Sciatic nerve (tissue), 2 donors: Measurements from ENCODE around the gene SRSF4. TPM values are rescaled to one million over a fixed set of nuclear protein-coding genes. Genes with fewer than 3 reads are reported as not detected.
"Not testable (repeated sequence)": the region's sequence is repeated elsewhere in the genome, so short reads cannot be mapped to it uniquely, and the experiment has no call there.

ENCODE experiments used
- ATAC-seq: fragments of 200-7000 bp; cut with Tn5 transposase; one replicate; pipeline ENCODE4 v1.9.1; 2020; ENCODE audit warnings: mild to moderate bottlenecking, moderate library complexity
- DNase-seq: peaks from one replicate; pipeline ENCODE4 v3.0.0-alpha.2; 2020; ENCODE audit warnings: low spot score
- intact Hi-C: fragments of 100-400 bp; cut with DNase I; formaldehyde crosslinking; loops from one replicate; pipeline ENCODE4 v1.14.2; 2022
- total RNA-seq: library from RNA; stranded (reverse); fragmentation: NEBNext Ultra II Directional; extraction: Animal tissue kit (Norgen Biotek cat#: 25700); gene quantifications from one replicate; pipeline ENCODE4 v1.2.1, GENCODE V29; 2021
- donor health status: DM: no; HTN: no; CAD: no.
- donor health status: DM: no; HTN: no; CAD: no.

The SRSF4 gene
- total RNA-seq, 1 donor from 2014 or later: 95.0 TPM

- DNase-seq: no peak
- intact Hi-C loops: no loop called here
- ATAC-seq: no peak
These were observed 45.2 kb downstream of the SRSF4 start for GRCh38 chr1:29136391-29136915.

- DNase-seq (no peak), ATAC-seq (no peak)
- intact Hi-C loops: no loop called here
These were observed 47.0 kb downstream of the SRSF4 start for GRCh38 chr1:29134695-29135028.

- DNase-seq (no peak), ATAC-seq (peak; percentile 44)
- intact Hi-C loops: no loop called here
These were observed 47.6 kb downstream of the SRSF4 start for GRCh38 chr1:29133861-29134694.

- ATAC-seq, intact Hi-C loops, DNase-seq: not testable (repeated sequence)
These were observed 50.6 kb downstream of the SRSF4 start for GRCh38 chr1:29131056-29131455.

- intact Hi-C loops: loop anchor here (10.0 kb wide), 1 partner anchor 55 kb away; the partner anchor contains the start of gene SRSF4
- ATAC-seq (no peak), DNase-seq (no peak)
These were observed 51.8 kb downstream of the SRSF4 start for GRCh38 chr1:29129916-29130315.

- ATAC-seq: no peak
- DNase-seq: no peak
- intact Hi-C loops: loop anchor here (10.0 kb wide), 1 partner anchor 56 kb away; the partner anchor contains the start of gene SRSF4
These were observed 53.0 kb downstream of the SRSF4 start for GRCh38 chr1:29128739-29129138.

GRCh38 chr1:29126198-29126597 lies 55.5 kb downstream of the SRSF4 start:
- no peak for ATAC-seq
- intact Hi-C loops: loop anchor here (10.0 kb wide), 1 partner anchor 59 kb away; the partner anchor contains the start of gene SRSF4

GRCh38 chr1:29125788-29126187 lies 55.9 kb downstream of the SRSF4 start:
- intact Hi-C loops: loop anchor here (10.0 kb wide), 1 partner anchor 59 kb away; the partner anchor contains the start of gene SRSF4
- ATAC-seq: no peak

More at GRCh38 chr1:29126198-29126597, 55.5 kb downstream of the SRSF4 start:
- DNase-seq: no peak

GRCh38 chr1:29125237-29125641 lies 56.5 kb downstream of the SRSF4 start:
- DNase-seq (no peak), ATAC-seq (no peak)
- intact Hi-C loops: loop anchor here (10.0 kb wide), 1 partner anchor 60 kb away; the partner anchor contains the start of gene SRSF4

More at GRCh38 chr1:29125788-29126187, 55.9 kb downstream of the SRSF4 start:
- no peak for DNase-seq

GRCh38 chr1:29124366-29125236 lies 57.1 kb downstream of the SRSF4 start:
- DNase-seq: peak; percentile 94
- ATAC-seq: peak; percentile 83
- intact Hi-C loops: loop anchor here (10.0 kb wide), 1 partner anchor 60 kb away; the partner anchor contains the start of gene SRSF4

- peak; percentile 69 for DNase-seq
- peak; percentile 55 for ATAC-seq
- intact Hi-C loops: loop anchor here (10.0 kb wide), 1 partner anchor 61 kb away; the partner anchor contains the start of gene SRSF4
These were observed 57.8 kb downstream of the SRSF4 start, which contains the start of gene TMEM200B for GRCh38 chr1:29123887-29124365. Gene TMEM200B, minus strand, starts transcription at chr1:29123903. Its CDS starts 2,075 bp downstream, at chr1:29121828.

- intact Hi-C loops: loop anchor here (10.0 kb wide), 1 partner anchor 62 kb away; the partner anchor contains the start of gene SRSF4
- peak; percentile 69 for DNase-seq
- ATAC-seq: peak; percentile 4
These were observed 58.4 kb downstream of the SRSF4 start for GRCh38 chr1:29123053-29123886.

GRCh38 chr1:29122682-29123052 lies 59.0 kb downstream of the SRSF4 start:
- DNase-seq: peak; percentile 85
- intact Hi-C loops: loop anchor here (10.0 kb wide), 1 partner anchor 62 kb away; the partner anchor contains the start of gene SRSF4
- peak; percentile 66 for ATAC-seq

- intact Hi-C loops: loop anchor here (10.0 kb wide), 1 partner anchor 63 kb away; the partner anchor contains the start of gene SRSF4
- DNase-seq (peak; percentile 75), ATAC-seq (no peak)
These were observed 59.6 kb downstream of the SRSF4 start for GRCh38 chr1:29121936-29122681.

GRCh38 chr1:29121516-29121935 lies 60.2 kb downstream of the SRSF4 start:
- intact Hi-C loops: loop anchor here (10.0 kb wide), 1 partner anchor 63 kb away; the partner anchor contains the start of gene SRSF4
- no peak for DNase-seq
- no peak for ATAC-seq

- DNase-seq (no peak), ATAC-seq (no peak)
- intact Hi-C loops: loop anchor here (10.0 kb wide), 1 partner anchor 64 kb away; the partner anchor contains the start of gene SRSF4
These were observed 60.7 kb downstream of the SRSF4 start for GRCh38 chr1:29120947-29121485.
